Neutrophil (primary cell): Measurements from ENCODE around the gene RBM33.

Source experiments
- H3K27ac ChIP-seq: fragments of 200-600 bp; sonication (generic); 2 replicates; pipeline ENCODE4 v1.5.1; 2016; ENCODE audit warnings: mild to moderate bottlenecking, moderate library complexity
- H3K27me3 ChIP-seq: fragments of 200-600 bp; sonication (generic); 2 replicates; pipeline ENCODE4 v1.6.0; 2016; ENCODE audit warnings: mild to moderate bottlenecking
- H3K36me3 ChIP-seq: fragments of 200-600 bp; sonication (generic); 2 replicates; pipeline ENCODE4 v1.5.1; 2017
- H3K4me1 ChIP-seq, 2 experiments: fragments of 200-600 bp in 1 of 2; sonication (generic) in 1 of 2; 1 replicate in 1 of 2; 2 replicates in 1 of 2; pipeline versions ENCODE4 v1.5.1 to v1.6.1; 2013 to 2016; ENCODE audit warnings: low read depth in 1 of 2, low read length in 1 of 2, mild to moderate bottlenecking in 1 of 2, moderate library complexity in 1 of 2; ENCODE audit not compliant: control insufficient read depth in 1 of 2, insufficient read depth in 1 of 2
- H3K4me3 ChIP-seq, 2 experiments: fragments of 200-600 bp in 1 of 2; sonication (generic) in 1 of 2; 1 replicate in 1 of 2; 2 replicates in 1 of 2; pipeline ENCODE4 v1.5.1; 2013 to 2016; ENCODE audit warnings: low read depth in 1 of 2, low read length in 1 of 2, mild to moderate bottlenecking in 1 of 2, moderate library complexity in 1 of 2
- H3K9me3 ChIP-seq: fragments of 200-600 bp; sonication (generic); 2 replicates; pipeline ENCODE4 v1.5.1; 2016
- TF ChIP-seq, protein P1 (sequence below): fragments of 200-600 bp; sonication (generic); IDR thresholded peaks from 2 replicates; pipeline ENCODE4 v1.5.1; 2016; ENCODE audit warnings: antibody characterized with exemption

RBM33 gene

GRCh38 chr7:155647302-155647701, 2.8 kb downstream of the RBM33 start:
- Histone ChIP-seq H3K36me3 (peaks cover 12% of the 10 kb centered on the region), H3K27me3 (no peaks in the 10 kb centered on the region), H3K9me3 (no peaks in the 10 kb centered on the region), H3K4me3 (no peak overlapping the region), H3K27ac (no peak overlapping the region), H3K4me1 (peaks cover 23 to 39% of the 10 kb centered on the region in 2 experiments)
- TF ChIP-seq, protein P1, sequence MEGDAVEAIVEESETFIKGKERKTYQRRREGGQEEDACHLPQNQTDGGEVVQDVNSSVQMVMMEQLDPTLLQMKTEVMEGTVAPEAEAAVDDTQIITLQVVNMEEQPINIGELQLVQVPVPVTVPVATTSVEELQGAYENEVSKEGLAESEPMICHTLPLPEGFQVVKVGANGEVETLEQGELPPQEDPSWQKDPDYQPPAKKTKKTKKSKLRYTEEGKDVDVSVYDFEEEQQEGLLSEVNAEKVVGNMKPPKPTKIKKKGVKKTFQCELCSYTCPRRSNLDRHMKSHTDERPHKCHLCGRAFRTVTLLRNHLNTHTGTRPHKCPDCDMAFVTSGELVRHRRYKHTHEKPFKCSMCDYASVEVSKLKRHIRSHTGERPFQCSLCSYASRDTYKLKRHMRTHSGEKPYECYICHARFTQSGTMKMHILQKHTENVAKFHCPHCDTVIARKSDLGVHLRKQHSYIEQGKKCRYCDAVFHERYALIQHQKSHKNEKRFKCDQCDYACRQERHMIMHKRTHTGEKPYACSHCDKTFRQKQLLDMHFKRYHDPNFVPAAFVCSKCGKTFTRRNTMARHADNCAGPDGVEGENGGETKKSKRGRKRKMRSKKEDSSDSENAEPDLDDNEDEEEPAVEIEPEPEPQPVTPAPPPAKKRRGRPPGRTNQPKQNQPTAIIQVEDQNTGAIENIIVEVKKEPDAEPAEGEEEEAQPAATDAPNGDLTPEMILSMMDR, result no peak

GRCh38 chr7:155647734-155648133, 3.3 kb downstream of the RBM33 start:
- TF ChIP-seq, protein P1, result no peak
- Histone ChIP-seq H3K4me1 (peaks cover 23 to 43% of the 10 kb centered on the region in 2 experiments), H3K36me3 (peaks cover 12% of the 10 kb centered on the region), H3K27me3 (no peaks in the 10 kb centered on the region), H3K27ac (no peak overlapping the region), H3K4me3 (no peak overlapping the region), H3K9me3 (no peaks in the 10 kb centered on the region)

- H3K27me3 ChIP-seq, result no peaks in the 10 kb centered on the region
- peaks cover 12% of the 10 kb centered on the region for H3K36me3 ChIP-seq
- TF ChIP-seq, protein P1, result no peak
- peaks cover 23 to 47% of the 10 kb centered on the region in 2 experiments for H3K4me1 ChIP-seq
- no peak overlapping the region for H3K4me3 ChIP-seq
- H3K9me3 ChIP-seq, result no peaks in the 10 kb centered on the region
- H3K27ac ChIP-seq, result no peak overlapping the region
Measured at GRCh38 chr7:155648752-155649339, 4.4 kb downstream of the RBM33 start.

GRCh38 chr7:155649588-155649987, 5.1 kb downstream of the RBM33 start:
- no peak overlapping the region for H3K4me3 ChIP-seq
- H3K27me3 ChIP-seq, result no peaks in the 10 kb centered on the region
- H3K9me3 ChIP-seq, result no peaks in the 10 kb centered on the region
- peaks cover 30 to 55% of the 10 kb centered on the region in 2 experiments for H3K4me1 ChIP-seq
- TF ChIP-seq, protein P1, result no peak
- H3K36me3 ChIP-seq, result peaks cover 12% of the 10 kb centered on the region
- no peak overlapping the region for H3K27ac ChIP-seq

GRCh38 chr7:155652156-155653114, 8.0 kb downstream of the RBM33 start:
- Histone ChIP-seq H3K9me3 (no peaks in the 10 kb centered on the region), H3K27me3 (no peaks in the 10 kb centered on the region), H3K27ac (no peak overlapping the region), H3K36me3 (peaks cover 6% of the 10 kb centered on the region), H3K4me1 (peaks cover 19 to 37% of the 10 kb centered on the region in 2 experiments), H3K4me3 (no peak overlapping the region)
- TF ChIP-seq, protein P1, result no peak
